Mesenteric fat pad (tissue), 1 donor: ENCODE results near the gene LCNL1. TPM values are rescaled to one million over a fixed set of nuclear protein-coding genes. Genes with fewer than 3 reads are reported as not detected.

Source experiments
- DNase-seq: peaks from one replicate; pipeline ENCODE4 v3.0.0-alpha.2; 2020; ENCODE audit warnings: low spot score
- total RNA-seq: library from RNA; stranded (reverse); fragmentation: NEBNext Ultra II Directional; extraction: Animal tissue kit (Norgen Biotek cat#: 25700); gene quantifications from one replicate; pipeline ENCODE4 v1.2.1, GENCODE V29; 2021
- donor health status: DM: yes; HTN: yes; CAD: no.

LCNL1 gene
- total RNA-seq, 1 donor from 2014 or later, result 0.71 TPM

DNA sequence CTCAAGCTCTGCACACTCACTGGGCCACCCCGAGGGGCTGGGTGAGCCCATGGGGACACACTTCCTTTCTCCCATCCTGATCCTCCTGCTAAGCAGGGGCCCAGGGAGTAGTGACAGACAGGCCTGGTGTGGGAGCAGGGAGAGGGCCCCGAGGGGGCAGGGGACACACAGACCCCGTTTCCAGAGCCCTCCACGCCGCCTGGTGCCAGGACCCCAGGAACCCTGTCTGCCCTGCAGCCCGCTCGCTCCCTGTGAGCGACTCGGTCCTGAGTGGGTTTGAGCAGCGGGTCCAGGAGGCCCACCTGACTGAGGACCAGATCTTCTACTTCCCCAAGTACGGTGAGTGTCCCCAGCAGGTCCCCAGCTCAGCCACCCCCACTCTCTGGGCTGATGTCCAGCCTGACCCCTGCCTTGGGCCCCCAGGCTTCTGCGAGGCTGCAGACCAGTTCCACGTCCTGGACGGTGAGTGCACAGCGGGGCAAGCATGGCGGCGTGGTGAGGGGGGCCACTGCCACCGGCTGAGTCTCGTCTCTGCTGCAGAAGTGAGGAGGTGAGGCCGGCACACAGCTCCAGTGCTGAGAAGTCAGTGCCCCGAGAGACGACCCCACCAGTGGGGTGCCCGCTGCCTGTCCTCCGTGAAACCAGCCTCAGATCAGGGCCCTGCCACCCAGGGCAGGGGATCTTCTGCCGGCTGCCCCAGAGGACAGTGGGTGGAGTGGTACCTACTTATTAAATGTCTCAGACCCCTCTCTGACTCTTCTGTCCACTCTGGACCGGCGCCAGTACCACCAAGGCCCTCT is 36.4 kb upstream of the LCNL1 start:
- DNase-seq, result no peak

DNA sequence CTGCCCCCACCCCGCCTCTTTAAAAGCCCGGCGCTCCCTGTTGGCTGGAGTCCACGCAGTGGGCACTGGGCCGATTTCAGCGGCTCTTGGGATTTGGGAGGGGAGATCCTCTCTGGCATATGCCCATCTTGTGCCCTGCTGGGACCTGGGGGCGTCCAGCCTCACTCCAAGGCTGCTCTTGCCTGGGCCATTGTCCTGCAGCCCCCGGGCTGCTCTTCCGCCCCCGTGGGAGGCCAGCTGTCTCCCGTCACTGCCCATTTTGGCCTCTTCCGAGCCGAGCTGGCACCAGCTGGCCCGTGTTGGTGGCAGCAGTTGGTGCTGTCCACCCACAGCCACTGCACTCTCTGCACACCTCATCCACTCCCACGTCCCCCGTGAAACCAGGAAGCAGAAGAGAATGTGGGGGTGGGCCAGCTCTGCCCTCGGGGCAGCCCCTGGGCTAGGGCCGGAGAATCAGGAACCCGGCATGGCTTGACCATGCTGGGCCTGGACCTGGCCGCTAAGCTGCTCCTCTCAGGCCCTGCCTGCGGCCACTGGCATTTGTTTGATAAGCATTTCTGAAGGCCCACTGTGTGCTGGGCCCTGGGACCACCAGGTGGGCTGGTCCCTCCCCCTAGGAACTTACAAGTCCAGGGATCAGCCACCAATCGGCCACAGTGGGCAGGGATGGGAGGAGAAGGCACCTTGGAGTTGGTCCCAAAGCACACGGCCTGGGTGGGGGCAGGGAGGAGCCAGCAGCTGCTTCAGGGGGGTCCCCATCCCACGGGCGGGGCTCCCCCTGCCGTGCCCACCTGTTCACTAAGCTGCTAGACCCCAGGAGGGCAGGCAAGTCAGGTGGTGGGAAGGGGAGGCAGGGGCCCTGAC is 35.5 kb upstream of the LCNL1 start:
- DNase-seq, result no peak

DNA sequence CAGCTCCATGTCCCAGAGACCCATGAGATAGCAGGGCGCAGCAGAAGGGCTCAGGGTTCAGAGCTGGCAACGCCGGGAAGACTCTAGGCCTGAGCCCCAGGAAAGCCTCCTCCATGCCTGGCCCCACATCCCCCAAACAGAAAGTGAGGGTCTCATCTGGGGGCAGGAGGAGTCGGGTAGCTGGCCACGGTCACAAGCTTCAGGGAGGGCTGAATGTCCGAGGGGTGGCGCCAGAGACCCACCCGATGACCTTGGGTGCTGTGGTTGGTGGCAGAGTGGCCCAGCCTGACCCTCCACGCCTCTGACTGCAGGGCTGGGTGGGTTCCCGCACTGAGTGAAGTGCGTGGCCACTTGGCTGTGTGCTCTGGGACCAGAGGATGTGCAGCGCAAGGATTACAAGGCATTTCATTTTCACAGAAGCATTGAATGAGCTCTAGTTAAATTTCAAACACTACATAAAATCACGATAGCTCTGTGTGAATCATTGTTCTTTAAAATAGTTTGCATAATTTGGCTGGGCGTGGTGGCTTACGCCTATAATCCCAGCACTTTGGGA is 34.8 kb upstream of the LCNL1 start:
- DNase-seq, result no peak

DNA sequence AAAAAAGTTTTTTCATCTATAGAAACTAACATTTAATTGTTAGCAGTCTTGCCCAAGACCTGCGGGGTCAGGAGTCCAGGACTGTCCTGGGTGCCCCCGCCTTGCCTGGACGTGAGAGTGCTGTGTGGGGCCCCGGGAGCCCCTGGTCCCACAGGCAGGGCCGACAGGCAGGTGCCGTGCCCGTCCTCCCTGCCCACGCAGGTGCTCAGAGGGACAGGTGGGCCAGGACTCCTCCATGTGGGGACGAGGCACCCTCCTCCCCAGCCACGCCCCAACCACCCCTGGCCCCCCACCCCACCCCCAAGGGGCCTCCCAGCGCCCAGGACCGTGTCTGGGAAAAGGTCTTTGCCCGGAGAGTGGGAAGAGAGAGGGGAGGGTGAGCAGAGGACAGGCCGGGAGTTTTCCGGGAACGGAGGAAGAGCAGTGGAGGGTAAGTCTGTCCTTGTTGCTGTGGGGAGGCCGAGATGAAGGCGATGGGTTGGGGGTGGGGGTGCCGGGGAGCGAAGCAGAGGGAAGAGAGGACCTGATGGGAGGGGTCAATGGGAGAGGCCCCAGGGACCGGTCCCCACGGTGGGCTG is 33.5 kb upstream of the LCNL1 start:
- DNase-seq, result no peak

DNA sequence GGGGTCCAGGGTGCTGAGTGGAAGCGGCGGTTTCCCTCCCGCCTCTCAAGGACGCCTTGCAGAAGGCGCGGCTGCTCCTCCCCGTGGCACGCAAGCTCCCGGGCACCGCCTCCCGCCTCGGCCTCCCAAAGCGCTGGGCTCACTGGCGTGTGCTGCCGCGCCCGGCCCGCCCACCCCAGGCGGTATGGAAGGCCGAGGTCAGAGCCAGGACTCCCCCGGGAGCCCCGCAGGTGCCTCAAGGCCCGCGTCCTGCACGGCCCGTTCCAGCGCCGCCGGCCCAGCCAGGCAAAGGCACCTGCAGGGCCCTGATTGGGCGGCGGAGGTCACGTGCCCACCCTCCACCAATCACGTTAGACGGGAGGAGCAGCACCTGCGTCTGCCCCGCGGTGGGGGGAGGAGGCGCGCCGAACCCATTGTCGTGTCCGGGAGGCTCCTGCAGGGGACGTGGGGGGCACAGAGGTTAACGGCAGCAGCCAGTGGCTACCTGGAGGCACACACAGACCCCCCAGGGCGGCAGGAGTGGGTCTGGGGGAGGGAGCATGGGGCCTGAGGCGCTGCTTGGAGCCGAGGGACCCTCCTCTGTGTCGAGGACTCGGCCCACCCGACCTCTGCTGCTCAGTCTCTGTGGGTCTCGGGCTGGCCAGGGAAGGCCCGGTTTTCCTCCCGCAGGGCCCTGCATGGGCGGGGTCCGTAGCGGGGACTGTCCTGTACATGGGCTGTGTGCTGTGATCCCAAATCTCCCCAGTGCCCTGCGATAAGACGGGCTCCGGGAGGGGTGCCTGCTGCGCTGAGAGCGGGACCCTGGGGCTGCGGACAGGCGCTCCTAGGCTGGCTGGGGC is 32.8 kb upstream of the LCNL1 start:
- DNase-seq, result peak; percentile 98

DNA sequence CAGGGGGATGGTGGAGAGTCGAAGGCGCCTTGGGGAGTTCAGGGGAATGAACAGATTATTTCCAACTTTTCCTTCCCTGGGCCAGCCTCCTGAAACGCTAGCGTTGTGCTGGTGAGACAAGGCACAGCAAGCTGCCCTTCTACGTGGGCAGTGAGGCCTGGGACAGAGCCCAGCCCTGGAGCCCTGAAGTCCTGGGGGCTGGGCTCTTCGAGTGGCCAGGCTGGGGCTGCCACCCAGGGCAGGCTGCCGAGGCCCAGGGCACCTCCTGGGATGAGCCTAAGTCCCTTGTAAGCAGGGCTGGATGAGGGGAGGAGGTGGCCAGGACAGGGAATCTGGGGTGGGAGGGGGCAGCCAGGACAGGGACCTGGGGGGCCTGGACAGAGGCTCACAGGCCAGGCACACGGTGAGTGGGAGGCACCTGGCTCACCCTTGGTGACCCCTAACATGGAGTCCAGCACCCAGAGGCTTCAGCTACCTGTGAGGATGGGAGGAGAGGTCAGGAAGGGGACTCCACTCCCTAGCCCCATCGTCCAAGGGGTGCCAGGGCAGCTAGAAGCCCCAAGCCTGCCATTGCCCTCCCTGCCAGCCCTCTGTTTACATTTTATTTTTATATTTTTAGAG is 32.0 kb upstream of the LCNL1 start:
- no peak for DNase-seq

DNA sequence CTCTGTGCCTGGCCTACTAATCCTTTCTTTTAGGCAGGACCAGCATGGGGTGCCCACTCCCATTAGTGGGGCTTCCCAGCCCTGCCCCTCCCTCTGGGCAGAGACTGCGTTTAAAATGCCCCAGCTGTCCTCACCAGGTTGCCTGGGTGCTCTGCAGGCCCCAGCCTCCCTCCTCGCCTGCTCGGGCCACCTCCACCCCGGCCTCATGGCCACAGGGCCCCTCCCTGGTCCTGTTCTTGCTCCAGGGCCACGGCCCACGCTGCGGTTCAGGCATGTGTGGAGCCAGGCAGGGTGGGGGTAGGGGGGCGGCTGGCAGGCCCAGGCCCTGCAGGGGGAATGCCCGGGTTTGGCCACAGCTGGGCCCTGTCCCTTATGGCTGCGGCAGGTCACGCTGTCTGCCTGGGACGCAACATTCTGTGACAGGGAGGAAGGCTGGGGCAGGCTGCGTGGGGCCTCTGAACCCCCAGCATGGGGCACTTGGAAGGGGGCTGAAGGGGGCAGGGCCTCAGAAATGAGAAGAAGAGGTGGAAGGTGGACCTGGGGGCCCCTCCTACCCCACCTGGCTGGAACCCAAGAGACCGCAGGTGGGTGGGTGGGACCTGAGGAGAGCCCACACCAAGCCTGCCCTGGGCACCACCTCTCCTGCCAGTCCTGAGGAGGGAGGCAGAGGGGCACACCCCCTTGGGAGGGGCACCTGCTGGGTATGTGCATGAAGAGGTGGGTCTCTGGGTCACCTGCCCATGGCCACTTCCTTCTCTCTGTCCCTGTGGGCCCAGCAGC is 31.1 kb upstream of the LCNL1 start, which contains the start of gene LCN12:
Gene LCN12 (plus strand): TSS at position 733 of the 780 bp plus-strand sequence. CDS start 55 bp downstream, outside the sequence.
- DNase-seq, result no peak

DNA sequence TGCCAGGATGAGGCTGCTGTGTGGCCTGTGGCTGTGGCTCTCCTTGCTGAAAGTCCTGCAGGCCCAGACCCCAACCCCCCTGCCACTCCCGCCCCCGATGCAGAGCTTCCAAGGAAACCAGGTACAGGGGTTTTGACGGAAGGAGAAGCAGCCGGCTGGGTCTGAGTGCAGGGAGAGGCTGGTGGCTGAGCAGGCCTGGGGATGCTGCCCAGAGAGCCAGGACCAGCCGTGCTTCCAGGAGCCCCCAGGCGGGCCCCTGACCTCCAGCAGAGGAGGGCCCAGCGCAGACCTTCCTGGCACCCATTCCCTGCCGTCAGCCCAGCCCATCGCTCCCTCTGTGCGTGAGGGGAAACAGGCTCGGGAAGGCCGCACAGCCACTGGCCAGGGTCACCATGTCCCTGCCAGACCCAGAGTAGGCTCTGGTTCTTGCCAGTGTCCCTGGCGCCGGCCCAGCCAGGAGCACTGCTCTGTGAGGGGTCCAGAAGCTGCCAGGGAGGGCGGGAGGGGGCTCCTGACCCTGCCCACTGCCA is 30.4 kb upstream of the LCNL1 start:
- no peak for DNase-seq

DNA sequence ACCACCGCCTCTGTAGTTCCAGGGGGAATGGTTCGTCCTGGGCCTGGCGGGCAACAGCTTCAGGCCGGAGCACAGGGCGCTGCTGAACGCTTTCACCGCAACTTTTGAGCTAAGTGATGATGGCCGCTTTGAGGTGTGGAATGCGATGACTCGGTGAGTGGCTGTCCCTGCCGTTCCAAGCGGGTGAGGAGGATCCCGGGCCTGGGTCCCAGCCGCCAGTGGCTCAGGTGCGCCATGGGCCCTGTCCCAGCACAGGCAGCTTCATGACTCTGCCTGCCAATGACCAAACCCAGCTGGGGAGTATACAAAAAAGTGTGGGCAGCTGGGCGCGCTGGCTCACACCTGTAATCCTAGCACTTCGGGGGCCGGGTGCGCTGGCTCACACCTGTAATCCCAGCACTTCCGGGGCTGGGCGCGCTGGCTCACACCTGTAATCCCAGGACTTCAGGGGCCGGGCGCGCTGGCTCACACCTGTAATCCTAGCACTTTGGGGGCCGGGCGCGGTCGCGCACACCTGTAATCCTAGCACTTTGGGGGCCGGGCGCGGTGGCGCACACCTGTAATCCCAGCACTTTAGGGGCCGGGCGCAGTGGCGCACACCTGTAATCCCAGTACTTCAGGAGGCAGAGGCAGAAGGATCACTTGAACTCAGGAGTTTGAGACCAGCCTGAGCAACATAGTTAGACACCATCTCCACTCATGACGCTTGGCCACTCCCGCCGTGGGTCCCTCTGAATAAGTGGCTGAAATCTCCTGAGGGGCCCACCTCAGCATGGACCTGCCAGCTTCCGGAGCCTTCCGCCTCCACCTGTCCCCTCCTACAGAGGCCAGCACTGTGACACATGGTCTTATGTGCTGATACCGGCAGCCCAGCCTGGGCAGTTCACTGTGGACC is 29.7 kb upstream of the LCNL1 start:
- no peak for DNase-seq

DNA sequence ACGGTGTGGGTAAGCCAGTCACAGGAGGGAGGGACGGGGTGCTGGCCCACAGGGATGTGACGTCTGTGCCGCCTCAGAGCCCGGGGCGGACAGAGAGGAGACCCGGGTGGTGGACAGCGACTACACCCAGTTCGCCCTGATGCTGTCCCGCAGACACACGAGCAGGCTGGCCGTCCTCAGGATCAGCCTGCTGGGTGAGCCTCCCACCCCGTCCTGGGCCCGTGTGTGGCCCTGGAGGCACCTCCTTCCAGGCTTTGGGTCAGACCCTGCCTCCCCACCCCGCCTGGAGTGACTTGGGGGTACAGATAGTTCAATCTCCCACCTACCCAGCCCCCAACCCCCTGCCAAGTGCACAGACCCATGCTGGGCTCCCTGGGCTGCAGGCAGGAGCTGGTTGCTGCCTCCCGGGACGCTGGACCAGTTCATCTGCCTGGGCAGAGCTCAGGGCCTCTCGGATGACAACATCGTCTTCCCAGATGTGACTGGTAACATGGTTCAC is 29.0 kb upstream of the LCNL1 start:
- DNase-seq, result no peak

DNA sequence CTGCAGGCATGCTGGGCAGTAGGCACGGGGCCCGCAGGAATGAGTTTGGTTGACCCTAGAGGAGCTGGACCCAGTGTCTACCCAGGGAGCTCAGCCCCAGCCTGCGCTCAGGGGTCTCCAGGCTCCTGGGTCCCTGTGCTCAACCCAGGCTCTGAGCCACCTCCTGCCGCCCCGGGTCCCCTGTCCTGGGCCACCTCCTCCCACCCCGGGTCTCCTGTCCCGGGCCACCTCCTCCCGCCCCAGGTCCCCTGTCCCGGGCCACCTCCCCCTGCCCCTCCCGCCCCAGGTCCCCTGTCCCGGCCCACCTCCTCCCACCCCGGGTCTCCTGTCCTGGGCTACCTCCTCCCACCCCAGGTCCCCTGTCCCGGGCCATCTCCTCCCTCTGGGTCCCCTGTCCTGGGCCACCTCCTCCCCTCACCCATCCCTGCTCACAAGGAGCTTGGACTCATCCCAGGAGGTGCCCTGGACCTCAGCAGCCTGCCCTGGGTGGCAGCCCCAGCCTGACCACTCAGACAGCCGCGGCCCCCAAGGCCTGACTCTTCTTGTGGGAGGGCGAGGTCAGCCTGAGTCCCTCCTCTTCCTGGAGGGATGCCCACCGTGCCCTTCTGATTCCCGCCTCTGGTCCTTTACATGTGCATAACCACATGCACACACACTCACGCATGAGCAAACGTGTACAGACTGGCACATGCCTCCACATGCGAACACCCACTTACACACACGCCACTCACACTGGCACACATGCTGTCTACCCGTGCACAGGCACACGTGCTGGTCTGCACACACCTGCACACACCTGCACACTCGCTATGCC is 28.3 kb upstream of the LCNL1 start:
- DNase-seq, result no peak

DNA sequence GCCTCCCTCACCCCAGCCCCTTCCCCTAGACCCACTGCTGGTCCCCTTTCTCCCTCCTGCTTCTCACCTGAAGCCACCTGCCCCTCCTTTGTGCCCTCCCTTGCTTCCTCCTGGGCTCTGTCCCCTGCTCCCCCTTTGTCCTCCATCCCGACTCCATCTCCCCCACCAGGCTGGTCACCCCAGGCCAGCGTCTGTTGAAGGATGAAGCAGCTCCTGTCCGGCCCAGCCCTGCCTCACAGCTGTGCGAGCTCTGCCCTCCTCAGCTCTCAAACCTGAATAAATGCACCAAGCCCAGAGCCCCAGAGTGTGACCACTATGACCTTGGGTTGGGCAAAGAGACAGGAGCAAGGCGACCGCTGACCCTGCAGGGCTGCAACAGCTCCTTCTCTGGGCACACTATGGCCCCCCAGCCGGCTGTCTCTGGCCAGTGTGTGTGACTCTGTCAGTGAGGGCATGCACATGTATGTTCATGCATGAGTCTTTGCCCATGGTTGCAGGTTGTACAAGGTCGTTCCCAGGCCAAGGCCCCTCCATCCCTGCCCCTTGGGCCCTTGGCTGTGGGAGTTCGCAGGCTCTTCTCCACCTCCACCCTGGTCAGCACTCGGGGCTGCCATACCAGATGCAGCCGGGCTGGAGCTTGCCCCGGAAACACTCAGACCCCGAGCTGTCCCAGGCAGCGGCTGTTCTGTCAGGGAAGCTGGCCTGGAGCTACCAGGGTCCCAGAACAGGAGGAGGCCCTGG is 27.4 kb upstream of the LCNL1 start:
- DNase-seq, result no peak

DNA sequence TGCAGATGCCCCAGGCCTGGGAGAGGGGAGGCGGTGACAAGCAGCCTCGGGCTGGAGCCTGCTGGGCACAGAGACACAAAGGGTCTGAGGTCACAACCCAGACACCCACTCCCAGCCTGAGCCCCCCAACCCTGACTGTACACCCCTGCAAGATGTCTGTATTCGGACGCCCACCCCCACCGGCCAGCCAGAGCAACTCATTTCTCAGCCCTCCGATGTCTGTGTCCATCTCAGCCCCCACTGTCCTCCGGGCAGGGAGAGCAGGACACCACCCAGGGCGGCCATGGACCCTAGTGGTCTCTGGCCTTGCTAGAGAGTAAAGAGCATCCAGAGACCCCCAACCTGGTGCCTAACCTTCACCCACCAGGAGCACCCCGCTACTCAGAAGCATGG is 26.9 kb upstream of the LCNL1 start:
- DNase-seq, result no peak

DNA sequence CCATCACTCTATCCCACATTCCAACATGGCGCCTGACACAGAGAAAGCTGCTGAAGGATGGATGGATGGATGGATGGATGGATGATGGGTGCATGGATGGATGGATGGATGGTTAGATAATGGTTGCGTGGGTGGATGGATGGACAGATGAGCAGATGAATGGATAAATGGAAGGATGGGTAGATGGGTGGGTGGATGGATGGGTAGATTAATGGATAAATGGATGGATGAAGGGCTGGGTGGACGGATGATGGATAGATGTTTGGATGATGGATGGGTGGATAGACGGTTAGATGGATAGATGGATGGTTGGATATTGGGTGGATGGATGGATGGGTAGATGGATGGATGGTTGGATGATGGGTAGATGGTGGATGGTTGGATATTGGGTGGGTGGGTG is 26.2 kb upstream of the LCNL1 start:
- no peak for DNase-seq

DNA sequence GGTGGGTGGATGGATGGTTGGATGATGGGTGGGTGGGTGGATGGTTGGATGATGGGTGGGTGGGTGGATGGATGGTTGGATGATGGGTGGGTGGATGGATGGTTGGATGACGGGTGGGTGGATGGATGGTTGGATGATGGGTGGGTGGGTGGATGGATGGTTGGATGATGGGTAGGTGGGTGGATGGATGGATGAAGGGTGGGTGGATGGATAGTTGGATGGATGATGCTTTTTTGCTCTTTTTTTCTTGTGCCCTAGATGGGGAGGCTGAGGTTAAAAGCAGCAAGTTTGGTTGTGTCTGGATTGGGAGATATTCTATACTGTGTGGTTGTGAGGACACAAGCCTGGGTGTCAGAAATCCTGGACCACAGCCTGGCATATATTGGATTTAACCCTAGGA is 25.3 kb upstream of the LCNL1 start:
- DNase-seq, result no peak

DNA sequence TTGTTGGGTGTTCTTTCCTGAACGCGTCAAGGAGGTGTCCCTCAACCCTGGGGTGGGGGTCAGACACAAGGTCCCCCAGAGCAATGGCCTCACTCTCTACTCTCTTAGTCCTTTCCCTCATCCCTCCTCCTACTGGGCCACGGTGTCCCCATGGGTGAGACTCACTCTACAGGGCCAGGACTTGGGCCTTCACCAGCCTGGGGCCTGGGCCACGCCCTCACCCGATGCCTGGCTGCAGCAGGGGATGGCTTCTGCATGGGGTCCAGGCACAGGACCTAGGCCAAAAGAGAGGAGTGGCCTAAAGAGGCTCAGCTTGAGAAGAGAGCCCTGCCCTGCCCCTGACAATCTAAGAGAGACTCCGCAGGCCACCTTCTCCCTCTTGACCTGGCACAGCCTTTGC is 24.9 kb upstream of the LCNL1 start:
- no peak for DNase-seq
